GM23338 (cell line): ENCODE data around the gene GIPC1. TPM values are rescaled to one million over a fixed set of nuclear protein-coding genes. Genes with fewer than 3 reads are reported as not detected.
A peak's percentile ranks its signal among the peaks of the same experiment; 100 is the strongest.

Experiments used
- ATAC-seq: fragments of 200-7000 bp; cut with Tn5 transposase; 3 replicates; pipeline ENCODE4 v1.9.1; 2020
- DNase-seq: peaks from one replicate; pipeline ENCODE4 v3.0.0-alpha.2; 2015; ENCODE audit warnings: low spot score
- H2AFZ ChIP-seq: fragments of 200-600 bp; sonication (generic); 2 replicates; pipeline ENCODE4 v1.8.0; 2016; ENCODE audit warnings: antibody characterized with exemption, mild to moderate bottlenecking, moderate library complexity
- H3F3A ChIP-seq: fragments of 200-600 bp; sonication (generic); replicated peaks from 2 replicates; pipeline ENCODE4 v1.8.0; 2017; ENCODE audit warnings: antibody characterized with exemption, mixed run types, low read depth
- H3K27ac ChIP-seq: fragments of 200-600 bp; sonication (generic); 2 replicates; pipeline ENCODE4 v1.6.1; 2016; ENCODE audit warnings: low read depth
- H3K27me3 ChIP-seq: fragments of 200-600 bp; sonication (generic); 2 replicates; pipeline ENCODE4 v1.8.0; 2016; ENCODE audit warnings: mild to moderate bottlenecking, mixed run types, moderate library complexity; ENCODE audit not compliant: insufficient read depth
- H3K36me3 ChIP-seq: fragments of 200-600 bp; sonication (generic); 2 replicates; pipeline ENCODE4 v1.8.0; 2016; ENCODE audit warnings: mild to moderate bottlenecking; ENCODE audit not compliant: insufficient read depth
- H3K4me1 ChIP-seq: fragments of 200-600 bp; sonication (generic); 2 replicates; pipeline ENCODE4 v1.8.0; 2016; ENCODE audit warnings: mild to moderate bottlenecking, moderate library complexity; ENCODE audit not compliant: insufficient read depth
- H3K4me2 ChIP-seq: fragments of 200-600 bp; sonication (generic); 2 replicates; pipeline ENCODE4 v1.7.1; 2017; ENCODE audit warnings: mixed run types
- H3K4me3 ChIP-seq: fragments of 200-600 bp; sonication (generic); 2 replicates; pipeline ENCODE4 v1.6.1; 2016; ENCODE audit warnings: mixed run types
- H3K79me2 ChIP-seq: fragments of 200-600 bp; sonication (generic); replicated peaks from 2 replicates; pipeline ENCODE4 v1.8.0; 2017; ENCODE audit warnings: mild to moderate bottlenecking; ENCODE audit not compliant: insufficient read depth
- H3K9me2 ChIP-seq: fragments of 200-600 bp; sonication (generic); 2 replicates; pipeline ENCODE4 v1.8.0; 2017; ENCODE audit not compliant: insufficient read depth
- H4K20me1 ChIP-seq: fragments of 200-600 bp; sonication (generic); replicated peaks from 2 replicates; pipeline ENCODE4 v1.8.0; 2017; ENCODE audit warnings: mild to moderate bottlenecking; ENCODE audit not compliant: insufficient read depth
- H3K27ac Mint-ChIP-seq: 2 replicates; pipeline ENCODE4 v1.8.0; 2020; ENCODE audit warnings: inconsistent platforms, mild to moderate bottlenecking, moderate library complexity, mixed read lengths
- H3K27me3 Mint-ChIP-seq: 3 replicates; pipeline ENCODE4 v1.8.0; 2022; ENCODE audit warnings: low read depth, mild to moderate bottlenecking, moderate library complexity, mixed read lengths, inconsistent platforms; ENCODE audit not compliant: insufficient read depth, poor library complexity
- H3K36me3 Mint-ChIP-seq: 3 replicates; pipeline ENCODE4 v1.8.0; 2021; ENCODE audit warnings: low read depth, mild to moderate bottlenecking, inconsistent platforms, moderate library complexity, mixed read lengths
- H3K4me1 Mint-ChIP-seq: 3 replicates; pipeline ENCODE4 v1.8.0; 2020; ENCODE audit warnings: mild to moderate bottlenecking, inconsistent platforms, mixed read lengths
- H3K4me3 Mint-ChIP-seq: 3 replicates; pipeline ENCODE4 v1.8.0; 2021; ENCODE audit warnings: moderate library complexity, mild to moderate bottlenecking, inconsistent platforms, mixed read lengths
- H3K9me3 Mint-ChIP-seq: 3 replicates; pipeline ENCODE4 v1.8.0; 2020; ENCODE audit warnings: moderate library complexity, mild to moderate bottlenecking, inconsistent platforms, mixed read lengths
- CREB1 ChIP-seq: fragments of 250-450 bp; sonication (Bioruptor Pico); IDR thresholded peaks from 2 replicates; pipeline ENCODE4 v1.5.0; 2020; ENCODE audit warnings: low read depth, mild to moderate bottlenecking, moderate library complexity
- EZH2 ChIP-seq: fragments of 200-600 bp; sonication (generic); IDR thresholded peaks from one replicate; pipeline ENCODE4 v1.8.0; 2017; ENCODE audit warnings: antibody characterized with exemption, mild to moderate bottlenecking, low read depth; ENCODE audit not compliant: unreplicated experiment
- EZH2phosphoT487 ChIP-seq: fragments of 200-600 bp; sonication (generic); IDR thresholded peaks from one replicate; pipeline ENCODE4 v1.8.1; 2018; ENCODE audit warnings: antibody characterized with exemption; ENCODE audit not compliant: unreplicated experiment
- JUNB ChIP-seq: IDR thresholded peaks from one replicate; pipeline ENCODE4 v1.6.1; 2016; ENCODE audit warnings: antibody characterized with exemption; ENCODE audit not compliant: unreplicated experiment
- NANOG ChIP-seq: IDR thresholded peaks from 2 replicates; pipeline ENCODE4 v1.6.1; 2016; ENCODE audit warnings: antibody characterized with exemption, borderline replicate concordance
- POLR2AphosphoS5 ChIP-seq: IDR thresholded peaks from 2 replicates; pipeline ENCODE4 v1.6.1; 2016; ENCODE audit warnings: antibody characterized with exemption, low read depth
- STAT1 ChIP-seq: IDR thresholded peaks from one replicate; pipeline ENCODE4 v1.6.1; 2016; ENCODE audit warnings: antibody characterized with exemption; ENCODE audit not compliant: unreplicated experiment
- ZNF114 ChIP-seq: fragments of 250-450 bp; sonication (Bioruptor Pico); IDR thresholded peaks from 2 replicates; pipeline ENCODE4 v1.5.0; 2020; ENCODE audit warnings: mild to moderate bottlenecking, moderate library complexity
- ZNF331 ChIP-seq: fragments of 250-450 bp; sonication (Bioruptor Pico); IDR thresholded peaks from 2 replicates; pipeline ENCODE4 v1.5.0; 2020; ENCODE audit warnings: low read depth, mild to moderate bottlenecking, moderate library complexity
- polyA plus RNA-seq: library from polyadenylated mRNA; unstranded; fragments of >200 nt; fragmentation: Nextera tagmentation; extraction: Ambion mirVana; gene quantifications from 2 replicates; pipeline ENCODE4 v1.2.1, GENCODE V29; 2016
- total RNA-seq: library from RNA; depleted of rRNA; stranded (reverse); fragments of >200 nt; shearing (Covaris generic); gene quantifications from 2 replicates; pipeline ENCODE4 v1.2.3, GENCODE V29; 2014
- TF ChIP-seq, protein P1 (sequence below): fragments of 250-450 bp; sonication (Bioruptor Pico); IDR thresholded peaks from 2 replicates; pipeline ENCODE4 v1.5.0; 2020; ENCODE audit warnings: mild to moderate bottlenecking, moderate library complexity
- TF ChIP-seq, protein P2 (sequence below): IDR thresholded peaks from 2 replicates; pipeline ENCODE4 v1.6.1; 2016; ENCODE audit warnings: antibody characterized with exemption
- TF ChIP-seq, protein P3 (sequence below), 2 experiments: fragments of 200-600 bp in 1 of 2; sonication (generic) in 1 of 2; conservative IDR thresholded peaks; 2 replicates each; pipeline versions ENCODE4 v1.5.1 to v1.6.1; 2016 to 2017; ENCODE audit warnings: antibody characterized with exemption in 2 of 2, low read depth in 2 of 2, mild to moderate bottlenecking in 2 of 2, moderate library complexity in 1 of 2
- TF ChIP-seq, protein P4 (sequence below): IDR thresholded peaks from one replicate; pipeline ENCODE4 v1.6.1; 2018; ENCODE audit warnings: antibody characterized with exemption; ENCODE audit not compliant: unreplicated experiment

Gene GIPC1
- total and polyA plus RNA-seq, 2 experiments from 2014 or later: 51.6 to 106 TPM

DNA sequence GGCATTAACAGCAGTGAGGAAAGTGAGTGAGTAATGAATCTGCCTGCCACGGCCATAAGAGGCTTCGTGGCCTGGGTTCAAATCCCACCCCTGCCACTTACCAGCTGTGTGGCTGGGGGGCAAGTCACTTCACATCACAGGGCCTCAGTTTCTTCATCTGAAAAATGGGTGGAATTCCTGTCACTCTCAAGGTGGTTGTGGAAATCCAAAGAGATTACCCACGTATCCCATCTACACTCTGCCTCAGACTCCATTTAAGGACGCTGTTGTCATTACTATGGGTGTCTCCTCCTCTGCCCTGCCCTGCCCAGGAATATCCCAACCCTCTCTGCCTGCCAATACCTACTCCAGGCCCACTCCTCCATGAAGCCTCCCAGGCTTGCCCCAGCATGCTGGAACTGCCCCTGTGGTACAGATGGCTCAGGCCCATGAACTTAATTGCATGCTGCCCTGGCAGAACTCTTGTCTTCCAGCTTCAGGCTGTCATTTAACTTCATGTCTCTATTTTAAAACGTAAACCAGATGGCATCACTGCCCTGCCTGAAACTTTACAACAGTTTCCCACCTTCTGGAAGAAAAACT lies 3.1 kb downstream of the GIPC1 start:
- Histone ChIP-seq H3K79me2 (peaks cover 28% of the 10 kb centered on the region), H3F3A (peaks cover 11% of the 10 kb centered on the region), H3K27me3 (no peaks in the 10 kb centered on the region), H3K4me3 (no peak overlapping the region), H2AFZ (no peak overlapping the region), H3K9me2 (no peaks in the 10 kb centered on the region), H3K4me2 (no peak overlapping the region), H3K4me1 (no peaks in the 10 kb centered on the region; the same call in 1 of the 2 replicates), H3K27ac (no peak overlapping the region), H3K36me3 (peaks cover 11% of the 10 kb centered on the region), H4K20me1 (peaks cover 8% of the 10 kb centered on the region; the same call in 1 of the 2 replicates)
- H3K4me1 Mint-ChIP-seq: peaks cover 22% of the 10 kb centered on the region
- H3K36me3 Mint-ChIP-seq: peaks cover 44% of the 10 kb centered on the region
- H3K27me3 Mint-ChIP-seq: peaks cover 16% of the 10 kb centered on the region
- TF ChIP-seq, protein P1, sequence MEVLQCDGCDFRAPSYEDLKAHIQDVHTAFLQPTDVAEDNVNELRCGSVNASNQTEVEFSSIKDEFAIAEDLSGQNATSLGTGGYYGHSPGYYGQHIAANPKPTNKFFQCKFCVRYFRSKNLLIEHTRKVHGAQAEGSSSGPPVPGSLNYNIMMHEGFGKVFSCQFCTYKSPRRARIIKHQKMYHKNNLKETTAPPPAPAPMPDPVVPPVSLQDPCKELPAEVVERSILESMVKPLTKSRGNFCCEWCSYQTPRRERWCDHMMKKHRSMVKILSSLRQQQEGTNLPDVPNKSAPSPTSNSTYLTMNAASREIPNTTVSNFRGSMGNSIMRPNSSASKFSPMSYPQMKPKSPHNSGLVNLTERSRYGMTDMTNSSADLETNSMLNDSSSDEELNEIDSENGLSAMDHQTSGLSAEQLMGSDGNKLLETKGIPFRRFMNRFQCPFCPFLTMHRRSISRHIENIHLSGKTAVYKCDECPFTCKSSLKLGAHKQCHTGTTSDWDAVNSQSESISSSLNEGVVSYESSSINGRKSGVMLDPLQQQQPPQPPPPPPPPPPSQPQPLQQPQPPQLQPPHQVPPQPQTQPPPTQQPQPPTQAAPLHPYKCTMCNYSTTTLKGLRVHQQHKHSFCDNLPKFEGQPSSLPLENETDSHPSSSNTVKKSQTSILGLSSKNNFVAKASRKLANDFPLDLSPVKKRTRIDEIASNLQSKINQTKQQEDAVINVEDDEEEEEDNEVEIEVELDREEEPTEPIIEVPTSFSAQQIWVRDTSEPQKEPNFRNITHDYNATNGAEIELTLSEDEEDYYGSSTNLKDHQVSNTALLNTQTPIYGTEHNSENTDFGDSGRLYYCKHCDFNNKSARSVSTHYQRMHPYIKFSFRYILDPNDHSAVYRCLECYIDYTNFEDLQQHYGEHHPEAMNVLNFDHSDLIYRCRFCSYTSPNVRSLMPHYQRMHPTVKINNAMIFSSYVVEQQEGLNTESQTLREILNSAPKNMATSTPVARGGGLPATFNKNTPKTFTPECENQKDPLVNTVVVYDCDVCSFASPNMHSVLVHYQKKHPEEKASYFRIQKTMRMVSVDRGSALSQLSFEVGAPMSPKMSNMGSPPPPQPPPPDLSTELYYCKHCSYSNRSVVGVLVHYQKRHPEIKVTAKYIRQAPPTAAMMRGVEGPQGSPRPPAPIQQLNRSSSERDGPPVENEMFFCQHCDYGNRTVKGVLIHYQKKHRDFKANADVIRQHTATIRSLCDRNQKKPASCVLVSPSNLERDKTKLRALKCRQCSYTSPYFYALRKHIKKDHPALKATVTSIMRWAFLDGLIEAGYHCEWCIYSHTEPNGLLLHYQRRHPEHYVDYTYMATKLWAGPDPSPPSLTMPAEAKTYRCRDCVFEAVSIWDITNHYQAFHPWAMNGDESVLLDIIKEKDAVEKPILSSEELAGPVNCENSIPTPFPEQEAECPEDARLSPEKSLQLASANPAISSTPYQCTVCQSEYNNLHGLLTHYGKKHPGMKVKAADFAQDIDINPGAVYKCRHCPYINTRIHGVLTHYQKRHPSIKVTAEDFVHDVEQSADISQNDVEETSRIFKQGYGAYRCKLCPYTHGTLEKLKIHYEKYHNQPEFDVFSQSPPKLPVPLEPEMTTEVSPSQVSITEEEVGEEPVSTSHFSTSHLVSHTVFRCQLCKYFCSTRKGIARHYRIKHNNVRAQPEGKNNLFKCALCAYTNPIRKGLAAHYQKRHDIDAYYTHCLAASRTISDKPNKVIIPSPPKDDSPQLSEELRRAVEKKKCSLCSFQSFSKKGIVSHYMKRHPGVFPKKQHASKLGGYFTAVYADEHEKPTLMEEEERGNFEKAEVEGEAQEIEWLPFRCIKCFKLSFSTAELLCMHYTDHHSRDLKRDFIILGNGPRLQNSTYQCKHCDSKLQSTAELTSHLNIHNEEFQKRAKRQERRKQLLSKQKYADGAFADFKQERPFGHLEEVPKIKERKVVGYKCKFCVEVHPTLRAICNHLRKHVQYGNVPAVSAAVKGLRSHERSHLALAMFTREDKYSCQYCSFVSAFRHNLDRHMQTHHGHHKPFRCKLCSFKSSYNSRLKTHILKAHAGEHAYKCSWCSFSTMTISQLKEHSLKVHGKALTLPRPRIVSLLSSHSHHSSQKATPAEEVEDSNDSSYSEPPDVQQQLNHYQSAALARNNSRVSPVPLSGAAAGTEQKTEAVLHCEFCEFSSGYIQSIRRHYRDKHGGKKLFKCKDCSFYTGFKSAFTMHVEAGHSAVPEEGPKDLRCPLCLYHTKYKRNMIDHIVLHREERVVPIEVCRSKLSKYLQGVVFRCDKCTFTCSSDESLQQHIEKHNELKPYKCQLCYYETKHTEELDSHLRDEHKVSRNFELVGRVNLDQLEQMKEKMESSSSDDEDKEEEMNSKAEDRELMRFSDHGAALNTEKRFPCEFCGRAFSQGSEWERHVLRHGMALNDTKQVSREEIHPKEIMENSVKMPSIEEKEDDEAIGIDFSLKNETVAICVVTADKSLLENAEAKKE (CRISPR knock-in tag): no peak
- TF ChIP-seq EZH2 (no peak), EZH2phosphoT487 (no peak), JUNB (no peak), NANOG (no peak), POLR2AphosphoS5 (no peak), ZNF331 (no peak), ZNF114 (CRISPR knock-in tag) (no peak), STAT1 (no peak), CREB1 (no peak)
- TF ChIP-seq, protein P2, sequence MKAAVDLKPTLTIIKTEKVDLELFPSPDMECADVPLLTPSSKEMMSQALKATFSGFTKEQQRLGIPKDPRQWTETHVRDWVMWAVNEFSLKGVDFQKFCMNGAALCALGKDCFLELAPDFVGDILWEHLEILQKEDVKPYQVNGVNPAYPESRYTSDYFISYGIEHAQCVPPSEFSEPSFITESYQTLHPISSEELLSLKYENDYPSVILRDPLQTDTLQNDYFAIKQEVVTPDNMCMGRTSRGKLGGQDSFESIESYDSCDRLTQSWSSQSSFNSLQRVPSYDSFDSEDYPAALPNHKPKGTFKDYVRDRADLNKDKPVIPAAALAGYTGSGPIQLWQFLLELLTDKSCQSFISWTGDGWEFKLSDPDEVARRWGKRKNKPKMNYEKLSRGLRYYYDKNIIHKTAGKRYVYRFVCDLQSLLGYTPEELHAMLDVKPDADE: no peak
- TF ChIP-seq, protein P3, sequence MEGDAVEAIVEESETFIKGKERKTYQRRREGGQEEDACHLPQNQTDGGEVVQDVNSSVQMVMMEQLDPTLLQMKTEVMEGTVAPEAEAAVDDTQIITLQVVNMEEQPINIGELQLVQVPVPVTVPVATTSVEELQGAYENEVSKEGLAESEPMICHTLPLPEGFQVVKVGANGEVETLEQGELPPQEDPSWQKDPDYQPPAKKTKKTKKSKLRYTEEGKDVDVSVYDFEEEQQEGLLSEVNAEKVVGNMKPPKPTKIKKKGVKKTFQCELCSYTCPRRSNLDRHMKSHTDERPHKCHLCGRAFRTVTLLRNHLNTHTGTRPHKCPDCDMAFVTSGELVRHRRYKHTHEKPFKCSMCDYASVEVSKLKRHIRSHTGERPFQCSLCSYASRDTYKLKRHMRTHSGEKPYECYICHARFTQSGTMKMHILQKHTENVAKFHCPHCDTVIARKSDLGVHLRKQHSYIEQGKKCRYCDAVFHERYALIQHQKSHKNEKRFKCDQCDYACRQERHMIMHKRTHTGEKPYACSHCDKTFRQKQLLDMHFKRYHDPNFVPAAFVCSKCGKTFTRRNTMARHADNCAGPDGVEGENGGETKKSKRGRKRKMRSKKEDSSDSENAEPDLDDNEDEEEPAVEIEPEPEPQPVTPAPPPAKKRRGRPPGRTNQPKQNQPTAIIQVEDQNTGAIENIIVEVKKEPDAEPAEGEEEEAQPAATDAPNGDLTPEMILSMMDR (conservative IDR thresholded peaks at IDR 0.05; ENCODE audit: low read depth in 2 of 2): no peak
- TF ChIP-seq, protein P4, sequence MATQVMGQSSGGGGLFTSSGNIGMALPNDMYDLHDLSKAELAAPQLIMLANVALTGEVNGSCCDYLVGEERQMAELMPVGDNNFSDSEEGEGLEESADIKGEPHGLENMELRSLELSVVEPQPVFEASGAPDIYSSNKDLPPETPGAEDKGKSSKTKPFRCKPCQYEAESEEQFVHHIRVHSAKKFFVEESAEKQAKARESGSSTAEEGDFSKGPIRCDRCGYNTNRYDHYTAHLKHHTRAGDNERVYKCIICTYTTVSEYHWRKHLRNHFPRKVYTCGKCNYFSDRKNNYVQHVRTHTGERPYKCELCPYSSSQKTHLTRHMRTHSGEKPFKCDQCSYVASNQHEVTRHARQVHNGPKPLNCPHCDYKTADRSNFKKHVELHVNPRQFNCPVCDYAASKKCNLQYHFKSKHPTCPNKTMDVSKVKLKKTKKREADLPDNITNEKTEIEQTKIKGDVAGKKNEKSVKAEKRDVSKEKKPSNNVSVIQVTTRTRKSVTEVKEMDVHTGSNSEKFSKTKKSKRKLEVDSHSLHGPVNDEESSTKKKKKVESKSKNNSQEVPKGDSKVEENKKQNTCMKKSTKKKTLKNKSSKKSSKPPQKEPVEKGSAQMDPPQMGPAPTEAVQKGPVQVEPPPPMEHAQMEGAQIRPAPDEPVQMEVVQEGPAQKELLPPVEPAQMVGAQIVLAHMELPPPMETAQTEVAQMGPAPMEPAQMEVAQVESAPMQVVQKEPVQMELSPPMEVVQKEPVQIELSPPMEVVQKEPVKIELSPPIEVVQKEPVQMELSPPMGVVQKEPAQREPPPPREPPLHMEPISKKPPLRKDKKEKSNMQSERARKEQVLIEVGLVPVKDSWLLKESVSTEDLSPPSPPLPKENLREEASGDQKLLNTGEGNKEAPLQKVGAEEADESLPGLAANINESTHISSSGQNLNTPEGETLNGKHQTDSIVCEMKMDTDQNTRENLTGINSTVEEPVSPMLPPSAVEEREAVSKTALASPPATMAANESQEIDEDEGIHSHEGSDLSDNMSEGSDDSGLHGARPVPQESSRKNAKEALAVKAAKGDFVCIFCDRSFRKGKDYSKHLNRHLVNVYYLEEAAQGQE: no peak
- DNase-seq: no peak
- no peak for ATAC-seq
- no peak overlapping the region for H3K27ac Mint-ChIP-seq
- H3K4me3 Mint-ChIP-seq: peak overlapping the region; percentile 23; the same call in 1 of the 3 replicates
- no peaks in the 10 kb centered on the region for H3K9me3 Mint-ChIP-seq
